ENCODE results near the gene CNTNAP4. TPM values are rescaled to one million over a fixed set of nuclear protein-coding genes. Genes with fewer than 3 reads are reported as not detected.

CNTNAP4 gene
- total RNA-seq, 1 experiment from 2014 or later: not detected

- Histone ChIP-seq H3K9me2 (replicated peaks; ENCODE audit: low read length) (no peaks in the 10 kb centered on the region), H3K27ac (ENCODE audit: low read length) (no peak overlapping the region), H3K9me3 (ENCODE audit: low read length) (no peaks in the 10 kb centered on the region), H3K4me3 (ENCODE audit: low read length) (no peak overlapping the region), H4K20me1 (ENCODE audit: low read length) (no peaks in the 10 kb centered on the region), H3K79me2 (ENCODE audit: low read length) (no peaks in the 10 kb centered on the region), H3K36me3 (ENCODE audit: low read depth, low read length) (no peaks in the 10 kb centered on the region), H3F3A (ENCODE audit: low read length, unreplicated experiment) (no peaks in the 10 kb centered on the region), H2AFZ (ENCODE audit: low read length) (no peak overlapping the region), H3K4me2 (ENCODE audit: low read length) (no peak overlapping the region), H3K27me3 (ENCODE audit: low read length) (no peaks in the 10 kb centered on the region; the same call in 1 of the 2 replicates), H3K4me1 (ENCODE audit: insufficient read depth, low read length) (no peaks in the 10 kb centered on the region), H3K9ac (ENCODE audit: low read length) (no peak overlapping the region)
- TF ChIP-seq, protein P1, sequence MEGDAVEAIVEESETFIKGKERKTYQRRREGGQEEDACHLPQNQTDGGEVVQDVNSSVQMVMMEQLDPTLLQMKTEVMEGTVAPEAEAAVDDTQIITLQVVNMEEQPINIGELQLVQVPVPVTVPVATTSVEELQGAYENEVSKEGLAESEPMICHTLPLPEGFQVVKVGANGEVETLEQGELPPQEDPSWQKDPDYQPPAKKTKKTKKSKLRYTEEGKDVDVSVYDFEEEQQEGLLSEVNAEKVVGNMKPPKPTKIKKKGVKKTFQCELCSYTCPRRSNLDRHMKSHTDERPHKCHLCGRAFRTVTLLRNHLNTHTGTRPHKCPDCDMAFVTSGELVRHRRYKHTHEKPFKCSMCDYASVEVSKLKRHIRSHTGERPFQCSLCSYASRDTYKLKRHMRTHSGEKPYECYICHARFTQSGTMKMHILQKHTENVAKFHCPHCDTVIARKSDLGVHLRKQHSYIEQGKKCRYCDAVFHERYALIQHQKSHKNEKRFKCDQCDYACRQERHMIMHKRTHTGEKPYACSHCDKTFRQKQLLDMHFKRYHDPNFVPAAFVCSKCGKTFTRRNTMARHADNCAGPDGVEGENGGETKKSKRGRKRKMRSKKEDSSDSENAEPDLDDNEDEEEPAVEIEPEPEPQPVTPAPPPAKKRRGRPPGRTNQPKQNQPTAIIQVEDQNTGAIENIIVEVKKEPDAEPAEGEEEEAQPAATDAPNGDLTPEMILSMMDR (conservative IDR thresholded peaks at IDR 0.05; ENCODE audit: low read depth, low read length): no peak
- TF ChIP-seq EZH2 (IDR thresholded peaks at IDR 0.05; ENCODE audit: low read length, unreplicated experiment) (no peak), EZH2phosphoT487 (IDR thresholded peaks at IDR 0.05; ENCODE audit: borderline replicate concordance, low read length) (no peak)
- POLR2A ChIA-PET (ENCODE audit: unreplicated experiment): no interaction called here
- DNase-seq (no peak), ATAC-seq (no peak)
- BruUV-seq (replicated peaks): no TSS peak
- intact Hi-C loops (cut with micrococcal nuclease): no loop called here
- CTCF ChIA-PET: no interaction called here
Measured at GRCh38 chr16:76338472-76338871, 61.3 kb downstream of the CNTNAP4 start.

- Histone ChIP-seq H3K27ac (ENCODE audit: low read length) (no peak overlapping the region), H3K4me1 (ENCODE audit: insufficient read depth, low read length) (no peaks in the 10 kb centered on the region), H3K4me2 (ENCODE audit: low read length) (no peak overlapping the region), H3F3A (ENCODE audit: low read length, unreplicated experiment) (no peaks in the 10 kb centered on the region), H3K9me2 (replicated peaks; ENCODE audit: low read length) (no peaks in the 10 kb centered on the region), H3K36me3 (ENCODE audit: low read depth, low read length) (no peaks in the 10 kb centered on the region), H3K79me2 (ENCODE audit: low read length) (no peaks in the 10 kb centered on the region), H2AFZ (ENCODE audit: low read length) (no peak overlapping the region), H3K27me3 (ENCODE audit: low read length) (no peaks in the 10 kb centered on the region; the same call in 1 of the 2 replicates), H3K9me3 (ENCODE audit: low read length) (no peaks in the 10 kb centered on the region), H3K4me3 (ENCODE audit: low read length) (no peak overlapping the region), H4K20me1 (ENCODE audit: low read length) (no peaks in the 10 kb centered on the region), H3K9ac (ENCODE audit: low read length) (no peak overlapping the region)
- TF ChIP-seq EZH2 (IDR thresholded peaks at IDR 0.05; ENCODE audit: low read length, unreplicated experiment) (no peak), EZH2phosphoT487 (IDR thresholded peaks at IDR 0.05; ENCODE audit: borderline replicate concordance, low read length) (no peak)
- TF ChIP-seq, protein P1 (conservative IDR thresholded peaks at IDR 0.05; ENCODE audit: low read depth, low read length): no peak
- no peak for ATAC-seq
- ChIA-PET CTCF (no interaction called here), POLR2A (ENCODE audit: unreplicated experiment) (no interaction called here)
- intact Hi-C loops (cut with micrococcal nuclease): no loop called here
- no peak for DNase-seq
- BruUV-seq (replicated peaks): no TSS peak
Measured at GRCh38 chr16:76343769-76344168, 66.6 kb downstream of the CNTNAP4 start.

- Histone ChIP-seq H3K9me2 (replicated peaks; ENCODE audit: low read length) (no peaks in the 10 kb centered on the region), H3K4me2 (ENCODE audit: low read length) (no peak overlapping the region), H3K27ac (ENCODE audit: low read length) (no peak overlapping the region), H3K4me3 (ENCODE audit: low read length) (no peak overlapping the region), H3K79me2 (ENCODE audit: low read length) (no peaks in the 10 kb centered on the region), H2AFZ (ENCODE audit: low read length) (no peak overlapping the region), H3K9me3 (ENCODE audit: low read length) (no peaks in the 10 kb centered on the region), H3F3A (ENCODE audit: low read length, unreplicated experiment) (no peaks in the 10 kb centered on the region), H4K20me1 (ENCODE audit: low read length) (no peaks in the 10 kb centered on the region), H3K36me3 (ENCODE audit: low read depth, low read length) (no peaks in the 10 kb centered on the region), H3K4me1 (ENCODE audit: insufficient read depth, low read length) (no peaks in the 10 kb centered on the region), H3K9ac (ENCODE audit: low read length) (no peak overlapping the region), H3K27me3 (ENCODE audit: low read length) (no peaks in the 10 kb centered on the region; the same call in 1 of the 2 replicates)
- intact Hi-C loops (cut with micrococcal nuclease): no loop called here
- no peak for TF ChIP-seq EZH2phosphoT487 (IDR thresholded peaks at IDR 0.05; ENCODE audit: borderline replicate concordance, low read length)
- no peak for TF ChIP-seq EZH2 (IDR thresholded peaks at IDR 0.05; ENCODE audit: low read length, unreplicated experiment)
- TF ChIP-seq, protein P1 (conservative IDR thresholded peaks at IDR 0.05; ENCODE audit: low read depth, low read length): no peak
- no TSS peak for BruUV-seq (replicated peaks)
- no peak for DNase-seq
- ChIA-PET CTCF (no interaction called here), POLR2A (ENCODE audit: unreplicated experiment) (no interaction called here)
- ATAC-seq: no peak
Measured at GRCh38 chr16:76345163-76345661, 68.0 kb downstream of the CNTNAP4 start.

Data from PC-3 (cell line).